ENCODE results near the gene METTL27.

METTL27 gene

DNA sequence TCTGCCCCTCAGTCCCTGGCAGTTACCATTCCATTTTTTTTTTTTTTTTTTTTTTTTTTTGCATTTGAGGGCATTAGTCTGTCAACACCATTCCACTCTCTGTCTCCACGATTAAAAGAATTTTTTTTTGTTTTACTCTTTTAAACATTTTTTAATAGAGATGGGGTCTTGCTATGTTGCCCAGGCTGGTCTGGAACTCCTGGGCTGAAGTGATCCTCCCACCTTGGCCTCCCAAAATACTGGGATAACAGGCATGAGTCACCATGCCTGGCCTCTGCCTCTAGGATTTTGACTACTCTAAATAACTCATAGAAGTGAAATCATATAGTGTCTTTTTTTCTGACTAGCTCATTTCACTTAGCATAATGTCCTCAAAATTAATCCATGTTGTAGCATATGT is 55.7 kb downstream of the METTL27 start:
- TF ChIP-seq, protein P1, sequence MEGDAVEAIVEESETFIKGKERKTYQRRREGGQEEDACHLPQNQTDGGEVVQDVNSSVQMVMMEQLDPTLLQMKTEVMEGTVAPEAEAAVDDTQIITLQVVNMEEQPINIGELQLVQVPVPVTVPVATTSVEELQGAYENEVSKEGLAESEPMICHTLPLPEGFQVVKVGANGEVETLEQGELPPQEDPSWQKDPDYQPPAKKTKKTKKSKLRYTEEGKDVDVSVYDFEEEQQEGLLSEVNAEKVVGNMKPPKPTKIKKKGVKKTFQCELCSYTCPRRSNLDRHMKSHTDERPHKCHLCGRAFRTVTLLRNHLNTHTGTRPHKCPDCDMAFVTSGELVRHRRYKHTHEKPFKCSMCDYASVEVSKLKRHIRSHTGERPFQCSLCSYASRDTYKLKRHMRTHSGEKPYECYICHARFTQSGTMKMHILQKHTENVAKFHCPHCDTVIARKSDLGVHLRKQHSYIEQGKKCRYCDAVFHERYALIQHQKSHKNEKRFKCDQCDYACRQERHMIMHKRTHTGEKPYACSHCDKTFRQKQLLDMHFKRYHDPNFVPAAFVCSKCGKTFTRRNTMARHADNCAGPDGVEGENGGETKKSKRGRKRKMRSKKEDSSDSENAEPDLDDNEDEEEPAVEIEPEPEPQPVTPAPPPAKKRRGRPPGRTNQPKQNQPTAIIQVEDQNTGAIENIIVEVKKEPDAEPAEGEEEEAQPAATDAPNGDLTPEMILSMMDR (IDR thresholded peaks at IDR 0.05), result no peak
